HepG2 (cell line): ENCODE measurements around the gene KLHL36. TPM values are rescaled to one million over a fixed set of nuclear protein-coding genes. Genes with fewer than 3 reads are reported as not detected.

Experiments used
- CEBPZ ChIP-seq: IDR thresholded peaks from 2 replicates; pipeline ENCODE4 v1.6.1; 2012; ENCODE audit warnings: low read length, improper control_type of control experiment
- FOSL1 ChIP-seq: sonication (generic); formaldehyde crosslinking; IDR thresholded peaks from 2 replicates; pipeline ENCODE4 v1.9.0; 2021; ENCODE audit warnings: missing genetic modification reagents, borderline replicate concordance
- FUBP1 ChIP-seq: sonication (generic); formaldehyde crosslinking; IDR thresholded peaks from 2 replicates; pipeline ENCODE4 v1.5.1; 2020; ENCODE audit warnings: missing genetic modification reagents, mild to moderate bottlenecking, borderline replicate concordance
- HINFP ChIP-seq: sonication (generic); formaldehyde crosslinking; IDR thresholded peaks from 2 replicates; pipeline ENCODE4 v1.4.0; 2020; ENCODE audit warnings: low read depth, mild to moderate bottlenecking, missing genetic modification reagents
- HOMEZ ChIP-seq: IDR thresholded peaks from 2 replicates; pipeline ENCODE4 v1.6.1; 2016; ENCODE audit warnings: low read depth
- IRX3 ChIP-seq: sonication (generic); formaldehyde crosslinking; IDR thresholded peaks from 2 replicates; pipeline ENCODE4 v1.8.1; 2023; ENCODE audit warnings: mild to moderate bottlenecking, low read depth, missing genetic modification reagents, borderline replicate concordance
- NFATC3 ChIP-seq: sonication (generic); formaldehyde crosslinking; IDR thresholded peaks from 2 replicates; pipeline ENCODE4 v1.5.1; 2020; ENCODE audit warnings: mild to moderate bottlenecking, missing genetic modification reagents
- RAD51 ChIP-seq: fragments of 450-650 bp; IDR thresholded peaks from 2 replicates; pipeline ENCODE4 v1.6.1; 2016; ENCODE audit warnings: borderline replicate concordance
- SAP130 ChIP-seq: IDR thresholded peaks from 2 replicates; pipeline ENCODE4 v1.6.1; 2016; ENCODE audit warnings: low read depth
- WIZ ChIP-seq: sonication (generic); formaldehyde crosslinking; IDR thresholded peaks from 2 replicates; pipeline ENCODE4 v1.5.1; 2020; ENCODE audit warnings: mild to moderate bottlenecking, missing genetic modification reagents
- ZNF18 ChIP-seq: sonication (generic); formaldehyde crosslinking; IDR thresholded peaks from 2 replicates; pipeline ENCODE4 v1.8.0; 2022; ENCODE audit warnings: mild to moderate bottlenecking, missing genetic modification reagents; ENCODE audit not compliant: insufficient replicate concordance
- ZNF230 ChIP-seq: sonication (generic); formaldehyde crosslinking; IDR thresholded peaks from 2 replicates; pipeline ENCODE4 v1.4.0; 2020; ENCODE audit warnings: mild to moderate bottlenecking, missing genetic modification reagents
- ZNF414 ChIP-seq: sonication (generic); formaldehyde crosslinking; IDR thresholded peaks from 2 replicates; pipeline ENCODE4 v1.5.0; 2020; ENCODE audit warnings: missing genetic modification reagents
- ZNF503 ChIP-seq: sonication (generic); formaldehyde crosslinking; IDR thresholded peaks from 2 replicates; pipeline ENCODE4 v1.4.0; 2020; ENCODE audit warnings: missing genetic modification reagents
- ZSCAN25 ChIP-seq: sonication (generic); formaldehyde crosslinking; IDR thresholded peaks from 2 replicates; pipeline ENCODE4 v1.8.0; 2022; ENCODE audit warnings: mild to moderate bottlenecking, missing genetic modification reagents
- polyA plus RNA-seq, 8 experiments: library from polyadenylated mRNA; depleted of rRNA in 3 of 8; stranded (reverse) in 7 of 8; unstranded in 1 of 8; fragments of >200 nt; fragmentation: Illumina TruSeq in 4 of 8; extraction: Trizol in 4 of 8; gene quantifications; 2 replicates each; pipeline versions ENCODE4 v1.2.1 to v1.2.3, GENCODE V29; 2011 to 2016; ENCODE audit warnings: low read depth in 4 of 8, missing spikeins in 1 of 8, mixed read lengths in 1 of 8; ENCODE audit not compliant: insufficient read depth in 1 of 8
- total RNA-seq, 5 experiments: library from RNA; depleted of rRNA; stranded (reverse); fragments of >200 nt; fragmentation: Illumina TruSeq; extraction: Trizol; gene quantifications; 2 replicates each; pipeline ENCODE4 v1.2.3, GENCODE V29; 2016; ENCODE audit warnings: low read depth in 1 of 5

The KLHL36 gene
- total and polyA plus RNA-seq, 2 of the 13 experiments (the other 11 are each of a cell fraction or from before 2014, with no cell fraction given) = 24.3 to 26.0 TPM

GRCh38 chr16:84599521-84600202, 48.6 kb upstream of the KLHL36 start (continued):
- TF ChIP-seq FUBP1 (CRISPR knock-in tag) (no peak), SAP130 (CRISPR knock-in tag) (peak; percentile 91), HOMEZ (peak; percentile 67), ZSCAN25 (CRISPR knock-in tag) (no peak), HINFP (CRISPR knock-in tag) (0 out of 2 replicates have a peak, but pooled peaks have one; percentile 29), ZNF414 (CRISPR knock-in tag) (0 out of 2 replicates have a peak, but pooled peaks have one; percentile 37), FOSL1 (CRISPR knock-in tag) (no peak), NFATC3 (CRISPR knock-in tag) (no peak), ZNF230 (CRISPR knock-in tag) (0 out of 2 replicates have a peak, but pooled peaks have one; percentile 30), RAD51 (no peak), IRX3 (CRISPR knock-in tag) (no peak), WIZ (no peak), ZNF503 (CRISPR knock-in tag) (no peak), CEBPZ (no peak), ZNF18 (CRISPR knock-in tag) (no peak)
